Activated naive CD8-positive, alpha-beta T cell treated with anti-CD3 and anti-CD28 coated beads for 36 hours (primary cell): ENCODE measurements around the gene SAMSN1. TPM values are rescaled to one million over a fixed set of nuclear protein-coding genes. Genes with fewer than 3 reads are reported as not detected.
A peak's percentile ranks its signal among the peaks of the same experiment; 100 is the strongest.

Experiments
- DNase-seq: peaks from one replicate; pipeline ENCODE4 v3.0.0; 2021
- H3K27ac Mint-ChIP-seq: one replicate; pipeline ENCODE4 v1.8.0; 2022; ENCODE audit warnings: mild to moderate bottlenecking, moderate library complexity, mixed read lengths
- H3K27me3 Mint-ChIP-seq: one replicate; pipeline ENCODE4 v1.8.0; 2022; ENCODE audit warnings: mild to moderate bottlenecking, mixed read lengths
- H3K36me3 Mint-ChIP-seq: one replicate; pipeline ENCODE4 v1.8.0; 2021; ENCODE audit warnings: mild to moderate bottlenecking, mixed read lengths
- H3K4me1 Mint-ChIP-seq: one replicate; pipeline ENCODE4 v1.8.0; 2021; ENCODE audit warnings: mixed read lengths
- H3K4me3 Mint-ChIP-seq: one replicate; pipeline ENCODE4 v1.8.0; 2022; ENCODE audit warnings: mild to moderate bottlenecking, moderate library complexity, mixed read lengths
- H3K9me3 Mint-ChIP-seq: one replicate; pipeline ENCODE4 v1.8.0; 2022; ENCODE audit warnings: mixed read lengths
- total RNA-seq, 2 experiments: library from RNA; stranded (reverse); gene quantifications; one replicate each; pipeline ENCODE4 v1.2.3, GENCODE V29; 2021

The SAMSN1 gene
- total RNA-seq, 2 experiments from 2014 or later: 113 to 119 TPM

GRCh38 chr21:14573244-14573643 is 27.1 kb upstream of the SAMSN1 start:
- Mint-ChIP-seq H3K4me3 (no peak overlapping the region), H3K27ac (peak overlapping the region; percentile 70), H3K9me3 (peaks cover 2% of the 10 kb centered on the region)

GRCh38 chr21:14572204-14572780 is 26.2 kb upstream of the SAMSN1 start:
- Mint-ChIP-seq H3K9me3 (peaks cover 2% of the 10 kb centered on the region), H3K36me3 (peaks cover 3% of the 10 kb centered on the region), H3K4me3 (peak overlapping the region; percentile 37), H3K27me3 (no peaks in the 10 kb centered on the region), H3K27ac (peak overlapping the region; percentile 74), H3K4me1 (peaks cover 21% of the 10 kb centered on the region)
- DNase-seq: no peak

More at GRCh38 chr21:14573244-14573643, 27.1 kb upstream of the SAMSN1 start:
- H3K27me3 Mint-ChIP-seq: no peaks in the 10 kb centered on the region
- DNase-seq: no peak
- peaks cover 15% of the 10 kb centered on the region for H3K4me1 Mint-ChIP-seq
- peaks cover 1% of the 10 kb centered on the region for H3K36me3 Mint-ChIP-seq

GRCh38 chr21:14569868-14570267 is 23.8 kb upstream of the SAMSN1 start:
- Mint-ChIP-seq H3K9me3 (peaks cover 3% of the 10 kb centered on the region), H3K36me3 (peaks cover 5% of the 10 kb centered on the region), H3K4me1 (peaks cover 24% of the 10 kb centered on the region), H3K27ac (no peak overlapping the region), H3K27me3 (no peaks in the 10 kb centered on the region), H3K4me3 (no peak overlapping the region)
- no peak for DNase-seq

GRCh38 chr21:14569026-14569621 is 23.0 kb upstream of the SAMSN1 start:
- H3K27ac Mint-ChIP-seq: no peak overlapping the region
- peaks cover 24% of the 10 kb centered on the region for H3K4me1 Mint-ChIP-seq
- no peak for DNase-seq
- peaks cover 6% of the 10 kb centered on the region for H3K9me3 Mint-ChIP-seq
- H3K36me3 Mint-ChIP-seq: peaks cover 5% of the 10 kb centered on the region
- no peaks in the 10 kb centered on the region for H3K27me3 Mint-ChIP-seq
- H3K4me3 Mint-ChIP-seq: no peak overlapping the region

- Mint-ChIP-seq H3K4me1 (peaks cover 14% of the 10 kb centered on the region), H3K27ac (no peak overlapping the region), H3K36me3 (peaks cover 5% of the 10 kb centered on the region), H3K9me3 (peaks cover 6% of the 10 kb centered on the region), H3K4me3 (no peak overlapping the region), H3K27me3 (no peaks in the 10 kb centered on the region)
- no peak for DNase-seq
Observed at GRCh38 chr21:14567331-14568279, 21.5 kb upstream of the SAMSN1 start.

GRCh38 chr21:14566894-14567293 is 20.8 kb upstream of the SAMSN1 start:
- H3K27me3 Mint-ChIP-seq: no peaks in the 10 kb centered on the region
- no peak for DNase-seq
- H3K4me3 Mint-ChIP-seq: no peak overlapping the region
- peaks cover 8% of the 10 kb centered on the region for H3K4me1 Mint-ChIP-seq
- peaks cover 6% of the 10 kb centered on the region for H3K9me3 Mint-ChIP-seq
- H3K27ac Mint-ChIP-seq: no peak overlapping the region
- H3K36me3 Mint-ChIP-seq: peaks cover 4% of the 10 kb centered on the region

- H3K27me3 Mint-ChIP-seq: no peaks in the 10 kb centered on the region
- no peak overlapping the region for H3K27ac Mint-ChIP-seq
- peaks cover 16% of the 10 kb centered on the region for H3K9me3 Mint-ChIP-seq
- H3K4me3 Mint-ChIP-seq: no peak overlapping the region
- H3K36me3 Mint-ChIP-seq: peaks cover 4% of the 10 kb centered on the region
- no peak for DNase-seq
- peaks cover 17% of the 10 kb centered on the region for H3K4me1 Mint-ChIP-seq
Observed at GRCh38 chr21:14562959-14563358, 16.8 kb upstream of the SAMSN1 start.

GRCh38 chr21:14560555-14560954 is 14.4 kb upstream of the SAMSN1 start:
- peaks cover 19% of the 10 kb centered on the region for H3K4me1 Mint-ChIP-seq

GRCh38 chr21:14560139-14560538 is 14.0 kb upstream of the SAMSN1 start:
- no peak for DNase-seq
- no peak overlapping the region for H3K27ac Mint-ChIP-seq
- no peaks in the 10 kb centered on the region for H3K36me3 Mint-ChIP-seq
- H3K9me3 Mint-ChIP-seq: peaks cover 13% of the 10 kb centered on the region
- H3K4me1 Mint-ChIP-seq: peaks cover 22% of the 10 kb centered on the region
- no peaks in the 10 kb centered on the region for H3K27me3 Mint-ChIP-seq
- no peak overlapping the region for H3K4me3 Mint-ChIP-seq

More at GRCh38 chr21:14560555-14560954, 14.4 kb upstream of the SAMSN1 start:
- Mint-ChIP-seq H3K27ac (no peak overlapping the region), H3K9me3 (peaks cover 16% of the 10 kb centered on the region), H3K4me3 (no peak overlapping the region), H3K36me3 (no peaks in the 10 kb centered on the region), H3K27me3 (no peaks in the 10 kb centered on the region)
- no peak for DNase-seq

GRCh38 chr21:14559102-14559501 is 13.0 kb upstream of the SAMSN1 start:
- Mint-ChIP-seq H3K4me3 (no peak overlapping the region), H3K27me3 (no peaks in the 10 kb centered on the region), H3K27ac (no peak overlapping the region), H3K9me3 (peaks cover 12% of the 10 kb centered on the region), H3K36me3 (peaks cover 2% of the 10 kb centered on the region), H3K4me1 (peaks cover 31% of the 10 kb centered on the region)
- no peak for DNase-seq

GRCh38 chr21:14557413-14557812 is 11.3 kb upstream of the SAMSN1 start:
- Mint-ChIP-seq H3K9me3 (peaks cover 12% of the 10 kb centered on the region), H3K4me3 (no peak overlapping the region), H3K27ac (no peak overlapping the region), H3K36me3 (peaks cover 2% of the 10 kb centered on the region), H3K4me1 (peaks cover 33% of the 10 kb centered on the region), H3K27me3 (no peaks in the 10 kb centered on the region)
- DNase-seq: no peak

- DNase-seq: no peak
- Mint-ChIP-seq H3K27ac (peak overlapping the region; percentile 63), H3K36me3 (peaks cover 10% of the 10 kb centered on the region), H3K4me3 (no peak overlapping the region), H3K27me3 (no peaks in the 10 kb centered on the region), H3K4me1 (peaks cover 39% of the 10 kb centered on the region), H3K9me3 (peaks cover 5% of the 10 kb centered on the region)
Observed at GRCh38 chr21:14554948-14555347, 8.8 kb upstream of the SAMSN1 start.

GRCh38 chr21:14553422-14553821 is 7.3 kb upstream of the SAMSN1 start:
- DNase-seq: no peak
- Mint-ChIP-seq H3K9me3 (peaks cover 4% of the 10 kb centered on the region), H3K36me3 (peaks cover 17% of the 10 kb centered on the region), H3K4me3 (no peak overlapping the region), H3K27ac (no peak overlapping the region), H3K4me1 (peaks cover 54% of the 10 kb centered on the region), H3K27me3 (no peaks in the 10 kb centered on the region)

GRCh38 chr21:14551741-14552140 is 5.6 kb upstream of the SAMSN1 start:
- Mint-ChIP-seq H3K36me3 (peaks cover 17% of the 10 kb centered on the region), H3K9me3 (peaks cover 4% of the 10 kb centered on the region), H3K27me3 (no peaks in the 10 kb centered on the region), H3K27ac (no peak overlapping the region), H3K4me3 (no peak overlapping the region), H3K4me1 (peaks cover 68% of the 10 kb centered on the region)
- no peak for DNase-seq

- Mint-ChIP-seq H3K36me3 (peaks cover 17% of the 10 kb centered on the region), H3K4me1 (peaks cover 58% of the 10 kb centered on the region), H3K4me3 (peak overlapping the region; percentile 8), H3K9me3 (peaks cover 4% of the 10 kb centered on the region), H3K27me3 (no peaks in the 10 kb centered on the region), H3K27ac (peak overlapping the region; percentile 97)
- no peak for DNase-seq
Observed at GRCh38 chr21:14550135-14550534, 4.0 kb upstream of the SAMSN1 start.
